ENCODE results near the gene BRD1.

The BRD1 gene

DNA sequence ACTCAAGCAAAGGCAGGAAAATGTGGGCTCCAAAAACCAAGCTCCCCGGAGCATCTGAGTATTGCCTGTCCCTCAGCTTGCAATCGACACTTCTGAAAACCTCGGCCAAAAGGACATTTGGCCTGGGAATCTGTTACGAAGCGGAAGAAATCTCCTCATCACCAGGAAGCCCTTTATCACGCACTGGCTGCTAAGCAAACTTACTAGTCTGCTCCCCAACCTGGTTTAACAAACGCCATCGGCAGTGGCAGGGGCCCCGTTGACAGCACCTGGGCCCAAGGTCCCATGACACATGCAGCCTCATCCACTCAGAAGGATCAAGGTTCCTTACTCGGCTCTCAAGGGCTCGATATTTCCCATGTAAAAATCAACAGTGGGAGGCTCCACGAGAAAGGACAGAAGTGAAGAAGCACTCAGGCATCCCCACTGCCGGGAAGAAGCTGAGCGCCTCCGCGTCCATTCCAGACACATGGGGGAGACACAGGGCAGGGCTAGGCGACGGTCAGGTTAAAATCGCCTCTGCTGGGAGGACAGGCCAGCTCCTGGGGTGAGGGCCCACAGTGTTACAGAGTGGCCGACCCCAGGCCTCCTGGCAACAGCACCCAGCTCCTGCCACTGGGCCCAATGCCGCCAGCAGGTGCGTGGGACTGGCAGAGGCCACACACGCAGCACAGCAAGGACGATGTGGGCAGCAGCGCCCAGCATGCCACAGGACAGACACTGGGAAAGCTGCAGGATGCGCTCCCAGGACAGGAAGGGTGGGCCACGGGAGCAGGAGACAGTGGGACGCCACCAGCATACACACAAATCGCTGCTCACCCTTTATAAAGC, 27.1 kb downstream of the BRD1 start:
- DNase-seq: no peak

- DNase-seq: no peak
Observed at GRCh38 chr22:49799431-49800075, 28.1 kb downstream of the BRD1 start.

GRCh38 chr22:49798486-49799151, 29.1 kb downstream of the BRD1 start:
- DNase-seq: no peak

DNA sequence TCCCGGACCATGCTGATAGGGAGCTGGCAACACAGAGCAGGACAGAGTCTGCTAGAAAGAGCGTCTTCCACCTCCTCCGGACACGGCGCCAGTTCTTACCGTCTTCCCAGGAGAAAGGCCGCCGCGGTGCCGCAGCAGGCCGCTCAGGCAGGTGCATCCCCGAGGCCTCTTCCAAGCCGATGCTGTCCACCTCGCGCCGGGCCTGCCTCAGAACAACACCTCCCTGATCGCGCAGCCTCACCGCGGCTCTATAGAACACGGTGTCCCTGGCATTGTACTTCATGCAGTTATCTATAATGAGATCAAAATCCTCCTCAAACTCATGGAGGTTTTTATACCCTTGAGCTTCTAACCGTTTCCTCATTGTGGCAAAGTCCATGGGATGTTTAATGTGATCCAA, 30.0 kb downstream of the BRD1 start:
- no peak for DNase-seq

DNA sequence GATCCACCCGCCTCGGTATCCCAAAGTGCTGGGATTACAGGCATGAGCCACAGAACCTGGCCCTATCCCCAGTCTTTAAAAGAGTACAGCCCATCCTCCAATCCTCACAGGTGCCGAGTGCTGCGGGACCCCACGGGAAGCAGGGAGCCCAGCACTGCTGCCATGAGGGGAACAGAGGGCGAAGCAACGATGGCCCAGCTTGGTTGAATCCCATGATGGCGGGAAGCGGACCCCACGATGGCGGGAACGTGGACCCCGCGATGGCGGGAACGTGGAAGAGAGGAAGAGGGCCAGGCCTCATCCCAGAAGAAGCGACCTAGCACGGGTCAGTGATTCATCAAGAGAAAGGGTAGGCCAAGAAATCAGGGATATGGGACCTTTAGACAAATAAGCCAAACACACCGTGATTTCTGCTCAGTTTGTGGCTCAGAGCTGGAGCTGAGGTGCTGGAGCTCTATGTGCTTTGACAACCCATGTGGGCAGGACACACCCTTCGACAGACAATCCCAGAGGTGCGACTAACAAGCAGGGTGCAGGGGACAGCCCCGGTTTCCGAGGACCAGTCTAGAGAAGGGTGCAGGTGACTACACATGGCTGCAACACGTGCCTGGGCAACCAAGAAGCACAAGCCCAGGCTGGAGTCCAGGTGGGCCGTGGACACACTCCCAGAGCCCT, 30.9 kb downstream of the BRD1 start:
- no peak for DNase-seq

DNA sequence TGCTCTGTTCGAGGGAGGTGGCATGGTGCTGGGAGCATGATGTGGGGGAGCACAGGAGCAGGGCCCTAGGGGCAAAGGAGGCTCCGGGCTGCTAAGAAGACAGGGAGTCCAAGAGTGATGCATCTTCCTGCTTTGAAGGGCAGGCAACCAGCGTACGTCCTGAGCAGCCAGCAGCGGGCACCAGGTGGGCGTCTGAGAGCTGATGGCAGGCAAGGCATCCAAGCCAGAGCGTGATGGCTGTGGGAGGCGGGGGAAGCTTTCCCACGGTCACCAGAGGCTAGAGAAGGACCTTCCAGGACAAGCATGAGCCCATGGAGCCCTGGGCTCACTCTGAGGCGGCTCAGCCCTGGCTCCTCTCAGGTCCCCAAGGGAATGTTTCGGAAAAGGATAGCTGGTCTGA, 32.2 kb downstream of the BRD1 start:
- DNase-seq: no peak

DNA sequence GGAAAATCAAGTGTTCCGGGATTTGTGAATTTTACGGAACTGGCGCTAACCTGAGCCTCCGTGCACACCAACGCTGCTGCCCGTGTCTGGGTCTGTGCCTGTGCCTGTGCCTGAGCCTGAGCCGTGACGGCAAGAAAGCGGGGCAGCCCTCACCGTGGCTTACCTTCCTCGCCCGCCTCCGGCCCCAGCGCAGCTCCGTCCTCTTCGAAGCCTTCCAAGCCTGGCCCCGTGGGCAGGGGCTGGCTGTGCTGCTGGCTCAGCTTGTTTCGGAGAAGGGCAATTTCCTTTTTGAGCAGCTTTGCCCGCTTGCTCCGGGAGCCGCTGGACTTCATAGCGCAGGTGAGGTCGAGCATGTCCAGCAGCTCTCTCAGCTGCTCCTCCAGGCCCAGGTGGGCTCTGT, 33.8 kb downstream of the BRD1 start:
- DNase-seq: no peak

DNA sequence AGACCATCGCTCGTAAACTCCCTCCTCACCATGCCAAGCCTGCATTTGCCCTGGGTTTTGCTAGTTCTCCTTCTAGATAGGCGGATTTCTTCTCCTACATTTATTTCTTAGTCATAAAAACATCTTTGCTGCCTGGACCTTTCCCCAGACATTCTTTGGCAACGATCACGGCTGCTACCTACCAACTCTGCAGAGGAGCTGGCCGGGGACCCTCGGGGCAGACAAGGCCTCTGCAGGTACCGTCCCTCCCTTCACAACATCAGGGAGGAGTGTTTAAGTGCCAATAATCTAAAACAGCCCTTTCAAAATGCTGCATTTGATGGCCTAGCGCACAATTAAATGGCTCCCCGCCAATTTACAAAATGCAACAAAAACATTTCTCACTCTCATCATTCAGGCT, 34.4 kb downstream of the BRD1 start:
- no peak for DNase-seq

DNA sequence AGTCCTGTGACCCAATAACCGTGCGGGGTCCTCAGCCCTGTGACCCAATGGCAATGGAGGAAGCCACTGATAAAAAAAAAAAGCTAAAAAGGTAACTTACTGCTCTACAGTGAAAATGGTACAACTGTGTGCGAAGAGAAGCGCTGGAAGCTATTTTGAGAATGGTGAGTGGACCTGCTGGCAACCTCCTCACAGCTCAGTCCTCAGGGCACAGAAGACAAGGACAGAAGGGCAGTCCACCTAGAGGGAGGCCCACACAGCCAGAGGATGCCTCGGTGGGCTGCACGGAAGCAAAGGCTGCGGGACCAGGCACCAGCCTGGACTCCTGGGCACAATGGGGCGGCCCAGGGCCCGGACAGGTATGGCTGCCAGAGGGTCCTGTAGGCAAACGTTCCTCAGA, 35.6 kb downstream of the BRD1 start:
- no peak for DNase-seq

DNA sequence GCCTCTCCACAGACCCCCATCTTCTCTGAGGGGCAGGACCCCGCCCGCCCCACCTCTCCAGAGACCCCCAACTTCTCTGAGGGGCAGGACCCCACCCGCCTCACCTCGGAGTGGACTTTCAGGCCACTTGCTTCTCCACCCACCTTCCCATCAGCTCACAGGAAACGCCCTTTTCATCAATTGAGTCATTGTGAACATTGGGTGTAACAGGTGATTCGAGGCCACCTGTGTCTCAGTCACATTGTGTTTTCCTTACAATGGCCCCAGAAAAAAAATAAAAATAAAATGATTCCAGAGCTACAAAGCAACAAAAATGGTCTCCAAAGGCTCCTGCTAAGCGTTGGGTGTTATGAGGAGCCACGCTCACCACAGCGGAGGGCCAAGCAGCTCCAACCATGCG, 36.0 kb downstream of the BRD1 start:
- DNase-seq: no peak

GRCh38 chr22:49790912-49791311, 36.8 kb downstream of the BRD1 start:
- DNase-seq: no peak

DNA sequence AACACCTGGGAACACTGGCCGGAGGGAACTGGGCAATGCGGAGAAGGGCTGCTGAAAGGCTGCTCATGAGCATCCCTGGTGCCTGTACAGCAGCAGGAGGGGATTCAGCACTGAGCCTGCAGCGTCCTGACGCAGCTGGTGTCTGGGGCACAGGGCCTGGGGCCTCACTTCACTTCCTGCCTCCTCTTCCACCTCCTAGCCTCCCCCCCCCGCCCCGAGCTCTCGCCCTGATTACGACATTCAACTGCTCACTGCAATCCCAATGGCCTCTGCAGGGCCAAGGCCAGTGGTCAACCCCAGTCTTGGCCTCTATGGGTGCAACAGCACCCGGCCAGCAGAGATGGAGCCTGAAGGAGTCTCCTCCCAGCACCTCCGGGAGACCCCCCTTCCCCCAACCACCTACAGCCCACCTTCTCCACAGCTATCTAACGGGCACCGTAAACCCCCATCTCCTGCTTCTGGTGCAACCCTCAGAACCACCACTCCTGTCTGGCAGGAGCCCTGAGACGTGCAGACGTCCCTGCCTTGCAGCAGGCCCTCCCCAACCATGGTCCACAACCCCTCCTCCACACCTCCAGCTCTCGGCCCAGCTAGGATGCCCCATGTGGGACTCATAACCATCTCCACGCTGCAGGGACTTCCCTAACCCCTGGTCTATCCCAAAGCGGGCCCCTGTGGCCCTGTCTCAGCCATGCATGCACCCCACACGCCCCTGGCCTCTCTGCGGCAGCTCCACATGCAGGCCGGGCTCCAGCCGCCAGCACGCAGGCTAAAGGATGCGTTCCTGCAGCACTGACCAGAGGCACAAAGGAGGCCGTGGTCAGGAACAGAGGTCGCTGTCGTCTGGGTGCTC, 38.2 kb downstream of the BRD1 start:
- no peak for DNase-seq

- DNase-seq: no peak
Observed at GRCh38 chr22:49788504-49788903, 39.2 kb downstream of the BRD1 start.

GRCh38 chr22:49787861-49788260, 39.8 kb downstream of the BRD1 start:
- DNase-seq: no peak

DNA sequence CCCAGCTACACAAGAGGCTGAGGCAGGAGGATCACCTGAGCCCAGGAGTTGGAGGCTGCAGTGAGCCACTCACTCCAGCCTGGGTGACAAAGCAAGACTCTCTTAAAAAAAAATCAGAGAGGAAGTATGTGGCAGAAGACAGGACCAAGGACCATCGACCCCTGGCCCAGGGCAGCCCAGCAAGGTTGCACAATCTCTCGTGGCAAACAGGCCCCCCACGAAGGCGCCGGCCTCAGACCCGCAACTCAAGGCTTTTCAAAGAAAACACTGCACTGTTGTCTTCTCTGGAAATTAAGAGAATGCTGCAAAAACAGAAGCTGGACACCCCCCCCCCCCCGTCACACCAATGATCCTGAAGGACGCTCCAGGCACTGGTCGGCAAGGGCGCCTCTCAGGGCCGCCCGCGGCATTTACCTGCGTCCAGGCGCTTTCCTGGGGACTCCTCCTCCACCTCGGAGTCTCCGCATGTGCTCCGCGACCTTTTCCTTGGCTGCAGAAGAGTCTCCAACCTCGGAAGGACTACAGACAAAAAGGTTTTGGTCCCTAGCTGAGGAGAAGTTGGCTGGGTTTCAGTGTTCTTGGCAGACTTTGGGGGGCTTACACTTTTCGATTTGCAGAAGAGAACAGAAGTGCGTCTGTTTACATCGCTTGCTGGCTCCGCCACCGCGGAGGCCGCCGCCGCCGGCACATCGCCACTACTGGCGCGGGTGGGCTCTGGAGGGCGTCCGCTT, 40.5 kb downstream of the BRD1 start:
- no peak for DNase-seq

DNA sequence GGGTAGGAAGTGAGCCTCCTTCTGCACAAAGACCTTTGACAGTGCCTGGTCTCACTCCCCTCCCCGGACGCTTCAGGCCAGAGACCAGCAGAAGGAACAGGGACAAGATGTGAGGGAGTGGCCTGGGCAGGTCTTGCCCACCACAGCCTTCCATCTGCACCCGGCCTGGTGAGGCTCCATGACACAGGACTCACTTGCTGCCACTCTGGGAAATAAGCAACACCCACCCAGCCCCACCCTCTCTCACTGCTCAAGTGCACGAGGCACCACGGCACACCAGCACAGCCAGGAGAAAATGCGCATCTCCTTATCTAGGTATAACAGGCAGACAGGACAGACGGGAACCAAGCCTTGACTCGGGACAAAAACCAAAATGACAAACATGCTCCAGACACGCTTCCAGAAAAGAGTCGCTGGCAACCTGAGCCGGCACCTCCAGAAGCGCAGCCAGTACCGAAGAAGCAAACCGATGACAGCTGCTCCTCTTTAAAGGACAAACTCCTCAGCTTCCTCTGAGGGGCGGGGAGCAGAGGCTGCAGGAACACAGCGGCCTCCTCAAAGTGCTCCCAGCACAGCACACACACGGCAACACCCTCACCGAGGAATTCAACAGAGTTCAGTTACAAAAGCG, 41.7 kb downstream of the BRD1 start:
- no peak for DNase-seq

- DNase-seq: no peak
Observed at GRCh38 chr22:49785046-49785521, 42.6 kb downstream of the BRD1 start.

DNA sequence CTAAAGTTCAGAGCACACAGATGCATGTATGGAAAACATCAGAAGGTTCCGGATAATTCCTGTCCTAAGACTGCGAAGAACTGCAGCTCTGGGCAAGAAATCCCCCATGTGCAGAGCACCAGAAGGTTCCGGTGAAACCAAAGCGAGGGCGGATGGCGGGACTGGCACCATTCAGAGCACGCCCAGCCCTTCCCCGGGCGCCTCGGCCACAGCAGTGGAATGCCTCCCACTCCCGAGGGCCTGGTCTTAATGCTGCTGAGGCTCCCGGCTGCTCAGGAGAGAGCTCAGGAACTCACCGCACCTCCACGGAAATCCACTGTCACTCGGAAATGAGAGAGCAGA, 43.1 kb downstream of the BRD1 start:
- no peak for DNase-seq

GRCh38 chr22:49783926-49784629, 43.6 kb downstream of the BRD1 start:
- DNase-seq: no peak

DNA sequence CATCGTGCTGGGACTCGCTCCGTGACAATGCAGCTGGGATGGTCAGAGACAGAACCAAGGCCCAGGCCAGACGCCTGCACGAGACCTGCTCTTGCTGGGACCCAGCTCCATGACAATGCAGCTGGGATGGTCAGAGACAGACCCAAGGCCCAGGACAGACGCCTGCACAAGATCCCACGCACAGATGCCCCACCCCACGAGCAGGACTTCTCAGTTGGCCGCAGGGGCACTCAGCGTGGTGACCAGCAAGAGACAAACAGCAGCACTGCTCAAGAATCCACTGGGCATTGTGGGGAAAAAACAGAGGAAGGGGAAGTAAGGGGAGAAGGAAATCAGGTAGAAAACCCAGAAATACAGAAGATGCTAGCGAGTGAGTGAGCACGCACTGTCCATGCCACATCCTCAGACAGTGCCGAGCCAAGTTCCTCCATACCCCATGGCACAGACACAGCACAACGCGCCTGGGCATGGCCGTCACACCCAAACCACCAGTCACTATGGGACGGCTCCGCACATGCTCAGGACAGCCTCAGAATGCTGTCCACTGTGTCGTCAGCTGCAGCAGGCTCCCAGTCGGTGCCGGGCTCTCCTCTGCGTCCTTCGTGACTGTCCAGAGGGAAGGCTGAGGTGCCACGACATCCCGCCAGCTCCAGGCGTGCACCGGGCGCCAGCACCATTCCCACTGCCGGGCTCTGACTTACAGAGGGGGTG, 44.5 kb downstream of the BRD1 start:
- no peak for DNase-seq
